ENCODE data around the gene ARHGAP15.

The ARHGAP15 gene

DNA sequence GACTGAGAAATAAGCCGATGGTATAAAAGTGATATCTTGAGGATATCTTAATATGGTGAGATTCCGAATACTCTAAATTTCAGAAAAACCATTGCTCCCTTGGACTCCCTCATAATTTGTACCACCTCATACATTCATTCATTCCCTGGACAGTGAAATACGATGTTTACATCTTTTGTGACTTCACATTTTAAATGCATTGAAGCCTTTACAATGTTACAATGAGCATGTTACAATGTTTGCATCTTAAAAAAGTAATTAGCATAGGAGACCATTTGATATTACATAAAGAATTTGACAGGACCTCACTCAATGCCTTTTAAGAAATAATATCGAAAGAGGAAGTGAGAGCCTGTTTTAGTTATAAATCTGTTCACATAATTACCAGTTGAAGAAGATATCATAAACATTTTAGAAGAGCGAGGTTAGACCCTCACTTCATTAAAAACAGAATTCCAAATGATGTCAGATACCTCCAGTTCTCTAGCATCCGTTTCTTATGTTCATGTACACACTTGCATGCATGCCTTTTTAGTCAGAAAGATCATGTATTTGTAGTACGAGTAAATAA, 372.0 kb downstream of the ARHGAP15 start:
- Histone ChIP-seq H3K9me3 (ENCODE audit: control insufficient read depth in 1 of 2, low read length in 2 of 2) (no peaks in the 10 kb centered on the region), H3K4me3 (ENCODE audit: low read depth in 1 of 2, low read length in 2 of 2) (no peak overlapping the region), H3K27me3 (ENCODE audit: low read depth, low read length) (no peaks in the 10 kb centered on the region), H3K27ac (ENCODE audit: low read length) (no peak overlapping the region), H3K4me1 (ENCODE audit: control insufficient read depth in 1 of 2, insufficient read depth in 2 of 2, low read length in 2 of 2) (no peaks in the 10 kb centered on the region), H3K36me3 (ENCODE audit: control insufficient read depth in 1 of 2, insufficient read depth in 2 of 2, low read length in 2 of 2) (no peaks in the 10 kb centered on the region)

DNA sequence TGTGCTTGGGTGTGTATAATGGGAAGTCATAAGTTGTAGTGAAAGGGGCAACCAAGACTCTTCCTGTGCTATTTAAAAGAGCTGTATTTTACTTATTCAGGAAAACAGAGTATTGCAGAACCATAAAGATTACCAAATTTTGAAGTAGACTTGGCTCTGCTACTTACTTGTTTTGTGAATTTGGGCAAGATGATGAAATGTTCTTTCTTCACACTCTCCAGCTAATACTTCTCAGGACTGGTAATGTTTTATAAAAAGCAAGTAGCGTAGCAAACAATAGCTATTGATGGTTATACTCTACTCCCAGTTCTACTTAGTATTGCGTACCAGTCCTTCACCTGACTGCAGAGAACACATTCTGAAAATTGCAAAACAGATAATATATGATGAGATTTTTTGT, 374.1 kb downstream of the ARHGAP15 start:
- no peaks in the 10 kb centered on the region for H3K27me3 ChIP-seq (ENCODE audit: low read depth, low read length)
- no peak overlapping the region for H3K27ac ChIP-seq (ENCODE audit: low read length)
- H3K4me3 ChIP-seq (ENCODE audit: low read depth in 1 of 2, low read length in 2 of 2), result no peak overlapping the region
- no peaks in the 10 kb centered on the region for H3K36me3 ChIP-seq (ENCODE audit: control insufficient read depth in 1 of 2, insufficient read depth in 2 of 2, low read length in 2 of 2)
- H3K9me3 ChIP-seq (ENCODE audit: control insufficient read depth in 1 of 2, low read length in 2 of 2), result no peaks in the 10 kb centered on the region
- H3K4me1 ChIP-seq (ENCODE audit: control insufficient read depth in 1 of 2, insufficient read depth in 2 of 2, low read length in 2 of 2), result no peaks in the 10 kb centered on the region

DNA sequence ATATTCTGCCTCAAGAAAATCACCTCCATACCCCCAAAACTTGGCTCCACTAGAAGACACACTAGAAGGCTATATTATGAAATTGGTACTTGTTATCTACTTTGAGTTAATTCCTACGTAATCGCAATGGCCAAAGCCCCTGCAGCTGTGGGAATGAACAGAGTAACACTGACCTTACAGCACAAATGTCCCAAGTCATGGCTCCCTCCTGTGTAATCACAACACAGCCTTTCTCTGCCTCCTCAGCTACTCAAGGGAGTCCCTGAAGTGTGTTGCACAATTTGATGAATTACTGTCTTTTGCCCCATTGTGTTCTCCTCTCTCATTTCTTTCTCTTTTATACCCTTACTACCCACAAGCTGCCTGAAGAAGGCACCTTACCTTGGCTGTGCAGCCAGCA, 375.2 kb downstream of the ARHGAP15 start:
- Histone ChIP-seq H3K36me3 (ENCODE audit: control insufficient read depth in 1 of 2, insufficient read depth in 2 of 2, low read length in 2 of 2) (no peaks in the 10 kb centered on the region), H3K9me3 (ENCODE audit: control insufficient read depth in 1 of 2, low read length in 2 of 2) (no peaks in the 10 kb centered on the region), H3K4me1 (ENCODE audit: control insufficient read depth in 1 of 2, insufficient read depth in 2 of 2, low read length in 2 of 2) (no peaks in the 10 kb centered on the region), H3K27ac (ENCODE audit: low read length) (no peak overlapping the region), H3K27me3 (ENCODE audit: low read depth, low read length) (no peaks in the 10 kb centered on the region), H3K4me3 (ENCODE audit: low read depth in 1 of 2, low read length in 2 of 2) (no peak overlapping the region)

DNA sequence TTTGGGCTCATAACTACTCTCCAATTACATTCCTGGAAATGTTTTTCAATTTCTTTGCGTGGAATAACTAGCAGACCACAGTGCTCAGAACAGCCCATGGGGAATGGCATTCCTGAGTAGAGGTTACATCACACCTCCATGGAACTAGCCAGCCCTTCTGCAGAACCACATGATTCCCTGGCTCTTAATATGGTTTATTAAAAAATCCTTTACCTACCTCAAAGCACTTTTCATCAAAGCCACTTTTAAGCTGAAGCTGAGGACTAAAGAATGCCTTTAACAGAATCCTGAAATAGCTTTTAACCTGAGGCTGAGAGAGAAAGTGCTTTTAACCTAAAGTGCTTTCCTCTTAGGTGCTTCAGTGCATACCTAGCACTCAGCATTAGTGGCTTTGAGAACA, 376.3 kb downstream of the ARHGAP15 start:
- Histone ChIP-seq H3K4me3 (ENCODE audit: low read depth in 1 of 2, low read length in 2 of 2) (no peak overlapping the region), H3K9me3 (ENCODE audit: control insufficient read depth in 1 of 2, low read length in 2 of 2) (no peaks in the 10 kb centered on the region), H3K27ac (ENCODE audit: low read length) (no peak overlapping the region), H3K36me3 (ENCODE audit: control insufficient read depth in 1 of 2, insufficient read depth in 2 of 2, low read length in 2 of 2) (no peaks in the 10 kb centered on the region), H3K4me1 (ENCODE audit: control insufficient read depth in 1 of 2, insufficient read depth in 2 of 2, low read length in 2 of 2) (no peaks in the 10 kb centered on the region), H3K27me3 (ENCODE audit: low read depth, low read length) (no peaks in the 10 kb centered on the region)

DNA sequence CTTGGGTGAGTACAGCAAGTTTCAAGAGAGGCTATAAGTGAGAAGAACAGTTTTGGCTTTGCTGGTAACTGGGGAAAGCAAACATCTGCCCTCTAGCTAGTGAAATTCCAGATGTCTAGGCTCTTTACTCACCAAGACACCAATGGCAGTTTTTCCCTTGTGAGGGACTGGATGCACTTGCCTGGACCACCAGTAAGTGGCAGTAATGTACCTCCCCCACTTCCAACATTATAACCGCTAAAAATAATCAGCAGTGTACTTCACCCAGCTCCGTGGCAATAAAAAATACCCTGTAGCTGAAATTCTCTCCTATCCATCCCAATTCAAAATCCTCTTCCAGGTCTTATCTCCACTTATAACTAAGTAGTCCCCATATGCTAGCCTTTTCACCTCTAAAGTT, 383.9 kb downstream of the ARHGAP15 start:
- H3K27ac ChIP-seq (ENCODE audit: low read length), result no peak overlapping the region
- no peaks in the 10 kb centered on the region for H3K9me3 ChIP-seq (ENCODE audit: control insufficient read depth in 1 of 2, low read length in 2 of 2)
- H3K4me1 ChIP-seq (ENCODE audit: control insufficient read depth in 1 of 2, insufficient read depth in 2 of 2, low read length in 2 of 2), result no peaks in the 10 kb centered on the region
- H3K27me3 ChIP-seq (ENCODE audit: low read depth, low read length), result no peaks in the 10 kb centered on the region
- H3K4me3 ChIP-seq (ENCODE audit: low read depth in 1 of 2, low read length in 2 of 2), result no peak overlapping the region
- no peaks in the 10 kb centered on the region for H3K36me3 ChIP-seq (ENCODE audit: control insufficient read depth in 1 of 2, insufficient read depth in 2 of 2, low read length in 2 of 2)

DNA sequence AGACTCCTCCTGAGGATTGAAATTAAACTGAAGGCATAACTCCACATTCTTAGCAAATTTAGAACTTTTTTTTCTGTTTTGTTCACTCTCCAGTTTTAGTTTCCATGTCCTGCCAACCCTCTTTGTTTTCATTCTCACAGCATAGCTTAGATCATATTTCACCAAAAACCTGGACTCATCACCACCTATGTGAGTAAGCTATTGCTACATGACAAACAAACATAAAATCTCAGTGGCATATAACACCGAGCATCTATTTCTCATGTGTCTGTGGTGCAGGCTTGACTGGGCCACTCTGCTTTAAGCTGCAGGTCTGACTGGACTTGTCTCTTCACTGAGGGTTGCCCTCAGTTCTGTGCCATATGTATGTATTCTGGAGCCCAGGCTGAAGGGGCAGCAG, 385.2 kb downstream of the ARHGAP15 start:
- no peak overlapping the region for H3K27ac ChIP-seq (ENCODE audit: low read length)
- H3K27me3 ChIP-seq (ENCODE audit: low read depth, low read length), result no peaks in the 10 kb centered on the region
- H3K4me1 ChIP-seq (ENCODE audit: control insufficient read depth in 1 of 2, insufficient read depth in 2 of 2, low read length in 2 of 2), result no peaks in the 10 kb centered on the region
- H3K9me3 ChIP-seq (ENCODE audit: control insufficient read depth in 1 of 2, low read length in 2 of 2), result no peaks in the 10 kb centered on the region
- H3K4me3 ChIP-seq (ENCODE audit: low read depth in 1 of 2, low read length in 2 of 2), result no peak overlapping the region
- no peaks in the 10 kb centered on the region for H3K36me3 ChIP-seq (ENCODE audit: control insufficient read depth in 1 of 2, insufficient read depth in 2 of 2, low read length in 2 of 2)

DNA sequence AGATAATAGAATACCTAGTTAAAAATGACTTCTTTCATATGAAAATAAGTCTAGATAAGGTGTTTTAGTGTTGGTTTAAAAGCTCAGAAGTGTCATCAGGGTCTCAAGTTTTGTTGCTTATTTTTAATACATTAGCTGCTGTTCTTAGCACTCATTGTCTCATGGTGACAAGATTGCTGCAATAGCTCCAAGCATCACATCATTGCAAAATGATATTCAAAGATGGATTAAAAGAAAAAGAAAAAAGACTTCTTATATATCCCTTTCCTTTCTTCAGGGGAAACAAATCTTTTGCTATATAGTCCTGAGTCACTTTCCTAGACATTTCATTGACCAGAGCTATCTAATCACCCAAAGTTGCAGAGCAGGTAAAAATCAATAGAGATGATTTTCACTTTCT, 386.1 kb downstream of the ARHGAP15 start:
- Histone ChIP-seq H3K9me3 (ENCODE audit: control insufficient read depth in 1 of 2, low read length in 2 of 2) (no peaks in the 10 kb centered on the region), H3K4me3 (ENCODE audit: low read depth in 1 of 2, low read length in 2 of 2) (no peak overlapping the region), H3K4me1 (ENCODE audit: control insufficient read depth in 1 of 2, insufficient read depth in 2 of 2, low read length in 2 of 2) (no peaks in the 10 kb centered on the region), H3K36me3 (ENCODE audit: control insufficient read depth in 1 of 2, insufficient read depth in 2 of 2, low read length in 2 of 2) (no peaks in the 10 kb centered on the region), H3K27ac (ENCODE audit: low read length) (no peak overlapping the region), H3K27me3 (ENCODE audit: low read depth, low read length) (no peaks in the 10 kb centered on the region)

DNA sequence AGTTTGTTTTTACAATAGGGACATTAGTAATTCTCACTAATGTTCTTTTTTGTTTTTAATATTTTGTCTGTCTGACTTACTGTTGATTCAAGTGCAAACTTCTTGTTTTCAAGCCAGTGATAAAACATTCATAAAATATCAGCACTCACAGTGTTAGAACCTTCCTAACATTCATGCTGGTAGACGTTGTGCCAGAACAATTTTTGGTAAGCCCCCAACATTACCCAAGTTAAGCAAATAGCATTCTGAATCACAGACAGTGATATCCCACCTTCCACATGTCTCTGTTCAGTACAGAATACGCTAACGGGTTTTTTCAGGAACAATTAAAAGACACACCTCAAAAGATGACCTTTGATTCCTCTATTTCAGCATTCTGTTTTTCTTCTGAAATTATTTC, 390.3 kb downstream of the ARHGAP15 start:
- H3K4me3 ChIP-seq (ENCODE audit: low read depth in 1 of 2, low read length in 2 of 2), result no peak overlapping the region
- no peak overlapping the region for H3K27ac ChIP-seq (ENCODE audit: low read length)
- no peaks in the 10 kb centered on the region for H3K27me3 ChIP-seq (ENCODE audit: low read depth, low read length)
- H3K4me1 ChIP-seq (ENCODE audit: control insufficient read depth in 1 of 2, insufficient read depth in 2 of 2, low read length in 2 of 2), result peaks cover 4 to 9% of the 10 kb centered on the region in 2 donors
- H3K36me3 ChIP-seq (ENCODE audit: control insufficient read depth in 1 of 2, insufficient read depth in 2 of 2, low read length in 2 of 2), result no peaks in the 10 kb centered on the region
- no peaks in the 10 kb centered on the region for H3K9me3 ChIP-seq (ENCODE audit: control insufficient read depth in 1 of 2, low read length in 2 of 2)

DNA sequence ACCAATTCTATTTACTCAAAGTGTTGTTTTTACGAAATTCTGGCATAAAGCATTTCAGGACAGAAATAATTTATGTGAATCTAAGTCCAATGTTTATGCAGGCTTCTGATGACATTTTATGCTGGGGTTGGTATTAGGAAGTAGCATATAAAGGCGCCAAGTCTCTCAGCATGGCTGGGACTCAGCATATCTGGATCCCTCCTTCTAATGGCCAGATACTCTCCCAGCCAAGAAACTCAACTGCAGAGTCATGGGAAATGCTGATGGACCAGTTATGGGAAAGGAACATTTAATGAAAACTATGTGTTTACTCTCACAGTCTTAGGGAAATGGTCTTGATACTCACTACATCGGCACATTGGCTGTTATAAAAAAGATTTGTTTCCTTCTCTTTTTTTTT, 392.2 kb downstream of the ARHGAP15 start:
- Histone ChIP-seq H3K27ac (ENCODE audit: low read length) (no peak overlapping the region), H3K9me3 (ENCODE audit: control insufficient read depth in 1 of 2, low read length in 2 of 2) (no peaks in the 10 kb centered on the region), H3K36me3 (ENCODE audit: control insufficient read depth in 1 of 2, insufficient read depth in 2 of 2, low read length in 2 of 2) (no peaks in the 10 kb centered on the region), H3K4me3 (ENCODE audit: low read depth in 1 of 2, low read length in 2 of 2) (no peak overlapping the region), H3K27me3 (ENCODE audit: low read depth, low read length) (no peaks in the 10 kb centered on the region), H3K4me1 (ENCODE audit: control insufficient read depth in 1 of 2, insufficient read depth in 2 of 2, low read length in 2 of 2) (peaks cover 4 to 22% of the 10 kb centered on the region in 2 donors)

DNA sequence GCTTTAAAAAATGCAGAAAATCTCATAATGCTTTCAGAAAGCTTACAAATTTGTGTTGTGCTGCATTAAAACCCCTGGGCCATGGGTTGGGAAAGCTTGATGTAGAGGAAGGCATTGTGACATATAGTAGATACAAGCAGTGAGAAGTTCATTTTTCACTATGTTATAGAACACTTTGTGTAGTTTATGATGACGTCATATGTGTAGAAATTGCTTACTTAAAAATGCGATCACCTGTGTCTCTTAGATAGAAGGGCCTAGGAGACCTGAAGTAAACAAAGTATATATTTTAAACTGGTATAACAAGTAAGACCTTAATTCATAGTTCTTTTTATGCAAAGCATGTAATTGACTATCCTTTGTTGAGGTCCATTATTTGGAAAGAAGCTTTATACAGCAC, 393.5 kb downstream of the ARHGAP15 start:
- Histone ChIP-seq H3K27me3 (ENCODE audit: low read depth, low read length) (no peaks in the 10 kb centered on the region), H3K27ac (ENCODE audit: low read length) (no peak overlapping the region), H3K4me3 (ENCODE audit: low read depth in 1 of 2, low read length in 2 of 2) (no peak overlapping the region), H3K9me3 (ENCODE audit: control insufficient read depth in 1 of 2, low read length in 2 of 2) (no peaks in the 10 kb centered on the region), H3K36me3 (ENCODE audit: control insufficient read depth in 1 of 2, insufficient read depth in 2 of 2, low read length in 2 of 2) (no peaks in the 10 kb centered on the region), H3K4me1 (ENCODE audit: control insufficient read depth in 1 of 2, insufficient read depth in 2 of 2, low read length in 2 of 2) (peaks cover 4 to 24% of the 10 kb centered on the region in 2 donors)

DNA sequence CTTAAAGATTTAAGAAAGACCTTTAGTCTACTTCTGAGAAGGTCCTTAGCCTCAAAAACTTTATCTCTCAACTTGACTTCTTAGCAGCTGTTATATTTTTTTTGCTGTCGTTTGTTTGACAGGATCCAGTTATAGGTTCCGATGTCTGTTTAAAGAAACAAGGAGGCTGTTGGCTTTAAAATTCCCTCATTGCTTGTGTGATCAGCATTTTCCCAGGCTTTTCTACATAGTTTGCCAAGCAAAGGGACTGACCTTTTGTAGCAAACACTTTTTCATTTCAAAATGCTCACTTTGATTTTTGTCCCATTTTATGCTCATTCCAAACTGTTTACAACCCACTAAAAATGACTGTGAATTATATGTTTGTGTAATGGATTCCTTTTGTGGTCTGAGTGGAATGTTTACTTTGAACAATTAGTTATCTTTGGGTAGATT, 394.9 kb downstream of the ARHGAP15 start:
- no peak overlapping the region for H3K4me3 ChIP-seq (ENCODE audit: low read depth in 1 of 2, low read length in 2 of 2)
- H3K4me1 ChIP-seq (ENCODE audit: control insufficient read depth in 1 of 2, insufficient read depth in 2 of 2, low read length in 2 of 2), result peaks cover 4 to 24% of the 10 kb centered on the region in 2 donors
- H3K36me3 ChIP-seq (ENCODE audit: control insufficient read depth in 1 of 2, insufficient read depth in 2 of 2, low read length in 2 of 2), result no peaks in the 10 kb centered on the region
- no peaks in the 10 kb centered on the region for H3K9me3 ChIP-seq (ENCODE audit: control insufficient read depth in 1 of 2, low read length in 2 of 2)
- H3K27ac ChIP-seq (ENCODE audit: low read length), result no peak overlapping the region
- no peaks in the 10 kb centered on the region for H3K27me3 ChIP-seq (ENCODE audit: low read depth, low read length)

All from muscle layer of duodenum (tissue), 2 donors.